CD1c-positive myeloid dendritic cell (primary cell): ENCODE results near the gene TMEM191C.
"Not testable (repeated sequence)": the region's sequence is repeated elsewhere in the genome, so short reads cannot be mapped to it uniquely, and the experiment has no call there.

Experiments
- DNase-seq: peaks from one replicate; pipeline ENCODE4 v3.0.0-alpha.2; 2016; ENCODE audit errors: extremely low spot score

The TMEM191C gene

DNA sequence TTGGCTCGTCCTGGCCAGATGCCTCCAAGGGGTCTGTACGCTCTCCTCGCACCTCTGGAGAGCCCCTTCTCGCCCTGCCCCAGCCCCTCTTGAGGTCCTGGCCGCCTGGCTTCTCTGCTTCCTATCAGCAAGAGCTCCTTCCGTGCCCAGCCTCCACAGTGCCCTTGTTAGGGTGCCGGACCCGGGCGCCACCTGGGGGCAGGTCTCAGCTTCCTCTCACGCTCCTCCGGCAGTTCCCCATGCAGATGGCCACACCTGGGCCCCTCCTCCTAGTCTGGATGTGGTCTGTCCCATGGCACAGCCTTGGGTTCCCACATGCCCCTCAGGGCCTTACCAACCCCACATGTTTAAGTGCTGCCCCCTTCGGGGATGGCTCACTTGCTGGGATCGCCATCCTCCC lies 6.5 kb downstream of the TMEM191C start:
- not testable (repeated sequence) for DNase-seq

DNA sequence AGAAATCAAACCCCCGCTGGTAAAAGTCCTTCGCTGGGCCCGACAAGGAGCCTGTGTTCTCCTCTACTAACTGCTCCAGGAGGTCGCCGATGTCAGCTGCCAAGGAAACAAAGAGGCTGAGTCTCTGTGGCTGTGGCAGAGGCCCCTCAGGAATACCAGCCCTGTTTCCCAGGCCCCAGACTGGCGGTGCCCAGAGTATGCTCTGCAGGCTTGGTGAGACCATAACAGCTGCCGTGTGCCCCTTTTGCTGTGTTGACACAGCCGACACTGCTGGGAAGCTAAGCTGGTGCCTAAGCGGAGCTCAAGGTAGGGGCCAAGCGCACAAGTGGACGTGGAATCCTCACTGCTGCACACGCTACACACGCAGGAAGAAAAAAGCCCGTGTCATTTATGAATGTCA lies 16.9 kb downstream of the TMEM191C start:
- DNase-seq: not testable (repeated sequence)

GRCh38 chr22:21487723-21488122 lies 20.5 kb downstream of the TMEM191C start:
- DNase-seq: not testable (repeated sequence)

DNA sequence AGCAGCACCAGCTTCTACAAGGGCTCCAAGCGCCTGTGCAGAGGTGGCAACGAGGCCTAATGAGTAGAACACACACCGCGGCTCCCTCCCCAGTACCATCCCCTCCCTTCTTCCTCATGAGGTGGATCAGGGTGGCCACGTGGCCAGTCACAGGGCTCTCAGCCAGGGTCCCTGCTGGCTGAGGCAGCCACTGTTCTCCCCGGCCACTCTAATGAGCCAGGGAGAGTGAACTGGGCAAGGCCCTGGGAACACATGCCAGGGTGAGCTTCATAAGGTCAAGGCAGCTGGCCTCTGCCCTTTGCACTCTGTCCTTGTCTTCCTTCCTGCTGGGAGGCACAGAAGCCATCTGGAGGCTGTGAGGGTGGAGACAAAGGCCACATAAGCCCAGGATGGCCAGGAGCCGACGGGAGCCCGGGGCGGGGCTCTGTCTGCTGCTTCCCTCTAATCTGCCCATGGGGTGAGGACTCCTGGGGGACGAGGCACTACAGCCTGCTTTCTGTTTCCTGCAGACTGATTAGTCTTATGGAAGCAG lies 22.0 kb downstream of the TMEM191C start:
- DNase-seq: not testable (repeated sequence)

DNA sequence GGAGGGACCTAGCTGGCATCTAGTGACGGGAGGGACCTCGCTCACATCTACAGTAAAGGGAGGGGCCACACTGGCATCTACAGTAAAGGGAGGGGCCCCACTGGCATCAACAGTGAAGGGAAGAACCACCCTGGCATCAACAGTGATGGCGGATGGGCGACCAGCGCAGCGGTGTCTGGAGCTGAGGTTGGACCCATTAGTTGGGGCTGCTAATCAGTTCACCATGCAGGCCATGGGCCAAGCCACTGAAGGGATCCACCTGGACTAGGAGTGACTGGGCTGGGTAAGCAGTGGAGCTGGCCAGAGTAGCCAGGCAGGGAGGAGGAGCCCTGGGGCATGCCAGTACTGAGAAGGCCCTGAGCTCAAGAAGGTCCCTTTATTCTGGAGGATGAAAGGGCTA lies 23.4 kb downstream of the TMEM191C start:
- not testable (repeated sequence) for DNase-seq

DNA sequence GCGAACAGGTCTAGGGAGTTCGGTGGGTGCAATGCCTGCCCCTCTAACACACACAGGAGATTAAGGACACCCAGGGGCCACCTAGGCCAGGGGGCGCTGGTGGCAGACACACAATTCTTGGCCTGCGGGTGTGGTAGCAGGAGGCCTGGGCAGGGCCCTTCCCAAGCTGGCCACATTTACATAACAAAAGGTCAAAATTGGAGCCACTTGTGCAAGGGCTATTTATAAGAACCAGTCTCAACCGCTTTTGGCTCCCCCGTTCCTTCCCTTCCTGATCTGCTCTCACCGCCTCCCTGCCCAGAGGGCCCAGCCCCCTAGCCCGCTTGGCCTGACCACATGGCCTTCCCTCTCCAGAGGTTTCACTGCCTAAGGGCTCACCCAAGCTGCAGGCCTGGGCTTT lies 25.1 kb downstream of the TMEM191C start:
- DNase-seq: not testable (repeated sequence)

DNA sequence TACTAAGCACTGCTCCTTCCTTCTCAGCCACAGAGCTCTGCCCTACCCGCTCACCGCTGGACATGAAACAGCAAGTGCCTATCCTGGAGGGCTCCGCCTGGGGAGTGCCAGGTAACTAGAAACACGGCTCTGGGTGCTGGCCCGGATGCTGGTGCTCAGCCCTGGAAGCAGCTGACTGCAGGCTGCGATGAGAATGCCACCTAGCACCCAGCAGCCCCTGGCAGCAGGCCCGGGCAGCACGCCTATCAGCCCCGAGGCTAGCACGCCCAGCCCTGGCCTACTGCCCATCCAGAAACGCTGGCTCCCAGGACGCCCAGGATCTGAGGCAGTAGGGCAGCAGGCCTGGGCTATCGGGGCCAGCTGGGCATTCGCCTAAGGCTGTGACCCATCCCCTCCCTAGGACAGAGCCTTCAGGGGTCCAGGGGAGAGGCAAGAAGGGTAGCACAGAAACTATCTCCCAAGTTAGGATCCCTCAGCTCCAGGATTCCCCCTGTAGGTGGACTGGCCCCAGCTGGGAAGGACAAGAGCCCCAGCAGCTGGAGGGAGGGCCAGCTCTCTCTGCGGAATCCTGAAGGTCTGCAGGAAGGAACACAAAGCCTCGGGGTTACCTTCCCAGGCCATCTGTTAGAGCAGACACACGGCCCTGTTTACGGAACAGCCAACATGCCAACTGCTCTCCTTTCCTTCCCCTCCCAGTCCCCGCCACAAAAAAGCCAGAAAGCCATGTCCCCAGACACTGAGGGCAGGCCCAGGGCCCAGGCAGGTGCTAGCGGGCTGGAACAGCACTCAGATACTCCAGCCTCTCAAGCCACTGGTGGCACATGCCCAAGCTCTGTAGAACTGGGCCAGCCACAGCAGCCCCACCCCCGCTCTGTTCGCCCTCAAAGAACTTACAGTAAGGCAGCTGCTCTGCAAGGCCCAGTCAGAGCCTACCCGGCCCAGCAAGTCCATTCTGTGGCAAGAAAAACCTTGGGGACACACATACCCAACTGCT lies 26.9 kb downstream of the TMEM191C start:
- DNase-seq: not testable (repeated sequence)

GRCh38 chr22:21497984-21498383 lies 30.8 kb downstream of the TMEM191C start:
- DNase-seq: not testable (repeated sequence)

DNA sequence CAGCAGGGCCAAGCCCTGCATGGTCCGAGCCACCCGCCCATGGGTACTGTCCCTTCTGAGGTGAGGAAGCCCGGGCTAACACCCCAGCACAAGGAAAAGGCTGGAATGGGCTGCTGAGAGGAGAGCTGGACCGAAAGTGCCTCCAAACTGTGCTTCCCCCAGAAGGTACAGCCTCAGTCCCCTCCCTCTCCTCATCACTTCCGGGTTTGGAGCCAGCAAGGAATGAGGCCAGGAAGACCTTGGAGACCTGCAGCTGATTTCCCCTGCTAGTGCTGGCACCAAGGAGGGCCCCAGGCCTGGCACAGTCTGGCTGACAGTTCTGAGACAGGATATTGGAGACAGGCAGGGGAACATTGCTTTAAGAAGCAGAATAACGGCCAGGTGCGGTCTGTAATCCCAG lies 31.3 kb downstream of the TMEM191C start:
- not testable (repeated sequence) for DNase-seq

DNA sequence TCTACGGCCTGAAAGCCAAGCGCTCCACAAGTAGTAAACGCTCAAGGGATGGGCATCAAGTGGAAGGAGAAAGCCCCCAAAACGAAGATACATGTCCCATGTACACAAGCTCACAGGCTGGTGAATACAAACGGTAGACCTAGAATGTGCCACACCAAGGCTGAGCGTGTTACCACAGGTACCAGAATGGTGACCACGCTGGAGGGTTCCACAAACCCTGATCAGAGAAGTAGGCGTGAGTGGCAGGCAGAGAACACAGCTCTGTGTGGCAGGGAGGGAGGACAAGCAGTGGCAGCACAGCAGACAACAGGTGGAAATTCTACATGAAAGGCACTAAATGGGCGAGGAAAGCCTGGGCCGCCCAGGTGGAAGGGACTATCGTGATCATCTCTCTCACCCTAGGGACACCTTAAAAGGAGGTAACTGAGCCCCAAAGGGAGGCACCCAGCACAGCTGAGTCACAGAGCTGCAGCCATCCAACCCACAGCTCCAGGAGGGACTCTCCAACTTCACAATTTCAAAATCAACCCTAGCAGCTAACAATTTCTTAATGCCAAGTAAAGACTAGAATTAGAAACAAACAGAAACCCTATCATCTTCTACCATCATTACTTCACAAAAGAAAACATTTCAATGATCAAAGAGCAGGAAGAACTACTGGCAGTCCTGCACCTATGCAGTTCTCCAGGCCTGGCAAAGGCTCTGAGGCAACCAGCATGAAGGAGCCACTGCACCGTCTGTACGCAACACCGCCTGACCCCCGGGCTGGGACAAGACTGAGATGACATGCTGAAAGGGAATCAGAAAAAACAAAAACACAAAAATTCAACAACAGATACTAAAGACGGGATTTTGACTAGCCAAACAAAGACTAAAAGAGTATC lies 32.7 kb downstream of the TMEM191C start:
- not testable (repeated sequence) for DNase-seq

DNA sequence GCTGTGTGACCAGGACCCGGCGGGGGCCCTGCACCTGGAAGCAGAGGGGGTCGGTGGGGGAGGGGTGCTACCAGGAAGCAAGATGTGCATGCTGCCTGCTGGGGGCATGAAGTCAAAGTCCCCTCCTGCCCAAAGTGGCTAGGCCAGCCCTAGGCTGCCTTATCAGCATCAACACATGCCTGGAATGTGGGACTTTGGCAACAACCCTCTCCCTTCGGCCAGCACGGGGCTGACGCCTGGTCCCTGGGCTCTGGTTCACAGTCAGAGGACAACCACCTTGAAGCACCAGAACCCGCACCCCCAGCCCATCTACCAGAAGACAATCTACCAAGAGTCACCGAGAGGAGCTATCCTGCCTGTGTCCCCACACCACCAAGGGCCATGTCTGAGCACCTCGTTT lies 43.2 kb downstream of the TMEM191C start:
- DNase-seq: not testable (repeated sequence)

GRCh38 chr22:21512022-21512421 lies 44.8 kb downstream of the TMEM191C start:
- DNase-seq: not testable (repeated sequence)

DNA sequence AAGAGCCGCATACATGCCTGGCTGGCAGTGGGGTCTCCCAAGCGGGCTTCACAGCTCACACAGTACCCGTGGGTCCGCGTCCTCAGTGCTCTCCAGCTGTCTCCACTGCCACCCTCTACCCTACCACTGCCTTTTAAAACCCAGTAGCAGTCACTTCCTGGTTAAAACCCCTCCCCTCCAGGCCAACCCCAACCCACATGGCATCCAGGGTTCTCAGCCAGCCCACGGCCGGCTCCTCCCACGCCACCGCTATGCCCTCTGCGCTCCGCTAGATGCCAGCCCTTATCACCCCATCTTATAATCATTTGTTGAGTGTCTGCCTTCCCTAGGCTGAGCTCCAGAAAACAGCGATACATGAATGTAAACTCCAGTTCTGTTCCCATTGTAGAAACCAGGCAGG lies 46.9 kb downstream of the TMEM191C start:
- DNase-seq: not testable (repeated sequence)

GRCh38 chr22:21515234-21515633 lies 48.0 kb downstream of the TMEM191C start:
- DNase-seq: not testable (repeated sequence)

DNA sequence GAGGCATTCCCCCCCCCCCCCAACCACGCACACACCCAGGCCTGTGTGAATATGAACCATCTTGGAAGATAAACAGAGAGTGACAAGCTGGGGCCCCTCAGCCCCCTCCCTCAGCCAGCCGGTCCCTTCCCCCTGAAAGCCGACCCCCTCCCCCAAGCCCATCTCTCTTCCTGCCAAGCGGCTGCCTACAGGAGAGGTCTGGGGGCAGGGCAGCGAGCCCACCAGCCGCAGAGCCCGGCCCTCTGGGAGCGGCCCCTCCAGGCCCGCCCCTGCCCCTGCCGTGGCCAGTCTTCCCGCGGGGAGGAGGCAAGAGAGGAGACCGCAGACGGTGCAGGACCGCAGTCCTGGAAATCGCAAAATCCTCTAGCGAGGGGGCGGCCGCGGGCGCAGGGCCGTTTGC lies 49.3 kb downstream of the TMEM191C start:
- not testable (repeated sequence) for DNase-seq

DNA sequence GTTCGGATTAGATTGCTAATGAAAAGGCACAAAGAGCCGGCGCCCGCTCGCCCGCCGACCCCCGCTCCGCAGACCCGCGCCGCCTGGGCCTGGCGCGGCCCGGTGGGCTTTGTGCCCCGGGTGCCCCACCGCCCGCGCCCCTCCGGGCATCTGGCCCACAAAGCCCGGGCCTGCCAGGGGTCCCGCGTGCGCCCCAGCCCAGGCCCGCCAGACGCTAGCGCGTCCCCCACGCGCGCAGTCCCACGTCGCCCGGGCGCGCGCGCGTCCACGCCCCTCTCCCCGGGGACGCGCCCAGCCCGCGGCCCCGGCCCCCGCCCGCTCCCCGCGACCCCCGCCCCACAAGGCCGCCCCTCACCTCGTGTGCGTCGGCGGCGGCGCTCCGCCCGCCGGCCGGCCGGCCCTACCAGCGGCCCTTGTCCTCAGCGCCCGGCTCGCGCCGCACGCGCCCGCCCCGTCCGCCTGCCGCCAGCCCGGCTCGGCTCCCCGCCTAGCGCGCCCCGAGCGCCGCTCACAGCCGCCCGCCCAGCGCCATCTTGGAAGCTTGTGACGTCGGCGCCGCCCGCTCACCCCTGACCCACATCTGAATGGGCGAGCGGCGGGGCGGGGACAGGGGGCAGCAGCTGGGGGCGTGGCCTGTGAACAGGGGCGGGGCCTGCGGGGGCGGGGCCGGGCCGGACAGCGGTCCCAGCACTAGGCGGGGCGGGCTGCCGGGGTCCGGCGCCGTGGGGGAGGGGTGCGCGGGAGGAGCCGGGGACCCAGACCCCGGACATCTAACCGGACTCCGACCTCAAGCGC lies 50.0 kb downstream of the TMEM191C start:
- not testable (repeated sequence) for DNase-seq
